ENCODE data around the gene TSPAN32.

The TSPAN32 gene

GRCh38 chr11:2310786-2311352, 9.1 kb downstream of the TSPAN32 start:
- no peak overlapping the region for H3K9ac ChIP-seq
- no peaks in the 10 kb centered on the region for H3K79me2 ChIP-seq (ENCODE audit: insufficient read depth, low read depth)
- no peak overlapping the region for H3K4me3 ChIP-seq (IDR thresholded peaks at IDR 0.05; ENCODE audit: insufficient read depth, low read depth, low read length)
- peaks cover 30% of the 10 kb centered on the region; the same call in 1 of the 2 replicates for H3K27me3 ChIP-seq (ENCODE audit: insufficient read depth, low read depth)
- no peak overlapping the region for H3K4me2 ChIP-seq
- H3K4me1 ChIP-seq (ENCODE audit: low read depth, poor library complexity, severe bottlenecking) = peaks cover 4% of the 10 kb centered on the region
- TF ChIP-seq, protein P1, sequence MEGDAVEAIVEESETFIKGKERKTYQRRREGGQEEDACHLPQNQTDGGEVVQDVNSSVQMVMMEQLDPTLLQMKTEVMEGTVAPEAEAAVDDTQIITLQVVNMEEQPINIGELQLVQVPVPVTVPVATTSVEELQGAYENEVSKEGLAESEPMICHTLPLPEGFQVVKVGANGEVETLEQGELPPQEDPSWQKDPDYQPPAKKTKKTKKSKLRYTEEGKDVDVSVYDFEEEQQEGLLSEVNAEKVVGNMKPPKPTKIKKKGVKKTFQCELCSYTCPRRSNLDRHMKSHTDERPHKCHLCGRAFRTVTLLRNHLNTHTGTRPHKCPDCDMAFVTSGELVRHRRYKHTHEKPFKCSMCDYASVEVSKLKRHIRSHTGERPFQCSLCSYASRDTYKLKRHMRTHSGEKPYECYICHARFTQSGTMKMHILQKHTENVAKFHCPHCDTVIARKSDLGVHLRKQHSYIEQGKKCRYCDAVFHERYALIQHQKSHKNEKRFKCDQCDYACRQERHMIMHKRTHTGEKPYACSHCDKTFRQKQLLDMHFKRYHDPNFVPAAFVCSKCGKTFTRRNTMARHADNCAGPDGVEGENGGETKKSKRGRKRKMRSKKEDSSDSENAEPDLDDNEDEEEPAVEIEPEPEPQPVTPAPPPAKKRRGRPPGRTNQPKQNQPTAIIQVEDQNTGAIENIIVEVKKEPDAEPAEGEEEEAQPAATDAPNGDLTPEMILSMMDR (conservative IDR thresholded peaks at IDR 0.05; ENCODE audit: low read depth, low read length) = no peak
- H2AFZ ChIP-seq (ENCODE audit: low read depth) = no peak overlapping the region
- no peak overlapping the region for H3K27ac ChIP-seq
- no peaks in the 10 kb centered on the region for H4K20me1 ChIP-seq (ENCODE audit: insufficient read depth)
- no peaks in the 10 kb centered on the region for H3K36me3 ChIP-seq (ENCODE audit: insufficient read depth)

DNA sequence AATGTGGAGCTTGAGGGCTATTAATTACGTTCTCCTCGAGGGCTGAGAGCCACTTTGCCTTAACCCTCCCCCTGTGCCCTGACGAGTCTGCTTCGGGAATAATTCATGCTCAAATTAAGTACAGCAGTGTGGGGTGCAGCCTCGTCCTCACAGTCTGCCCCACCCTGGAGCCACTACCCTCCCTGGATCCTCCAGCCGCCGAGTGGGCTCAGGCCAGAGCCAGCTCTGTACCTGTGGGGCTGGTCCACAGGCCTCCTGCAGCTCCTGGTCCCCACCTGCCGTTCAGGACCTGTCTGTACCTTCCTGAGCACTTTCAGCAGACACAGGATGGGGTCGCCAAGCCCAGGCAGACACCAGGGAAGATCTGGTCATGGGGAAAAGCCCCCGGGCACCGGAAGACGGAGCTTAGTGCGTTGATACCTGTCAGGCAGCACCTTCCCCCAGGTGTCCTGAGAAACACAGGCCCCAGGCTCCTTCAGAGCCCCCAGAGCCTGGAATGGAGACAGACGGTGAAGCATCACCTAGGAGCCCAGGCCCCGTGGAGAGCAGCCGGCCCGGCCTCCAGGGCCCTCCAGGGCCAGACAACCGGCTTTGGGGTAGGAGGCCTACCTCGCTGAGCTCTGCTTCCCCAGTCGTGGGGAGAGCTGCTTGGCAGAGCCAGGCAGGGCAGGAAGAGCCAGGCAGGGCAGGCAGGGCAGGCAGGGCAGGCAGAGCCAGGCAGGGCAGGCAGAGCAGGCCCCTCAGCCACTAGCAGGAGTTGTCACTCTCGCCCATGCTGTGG, 9.7 kb downstream of the TSPAN32 start:
- H3K27me3 ChIP-seq (ENCODE audit: insufficient read depth, low read depth) = peaks cover 33% of the 10 kb centered on the region; the same call in 1 of the 2 replicates
- H3K27ac ChIP-seq = no peak overlapping the region
- H3K4me1 ChIP-seq (ENCODE audit: low read depth, poor library complexity, severe bottlenecking) = no peaks in the 10 kb centered on the region
- no peaks in the 10 kb centered on the region for H3K36me3 ChIP-seq (ENCODE audit: insufficient read depth)
- H4K20me1 ChIP-seq (ENCODE audit: insufficient read depth) = no peaks in the 10 kb centered on the region
- H3K9ac ChIP-seq = no peak overlapping the region
- no peaks in the 10 kb centered on the region for H3K79me2 ChIP-seq (ENCODE audit: insufficient read depth, low read depth)
- no peak overlapping the region for H3K4me2 ChIP-seq
- TF ChIP-seq, protein P1 (conservative IDR thresholded peaks at IDR 0.05; ENCODE audit: low read depth, low read length) = no peak
- no peak overlapping the region for H3K4me3 ChIP-seq (IDR thresholded peaks at IDR 0.05; ENCODE audit: insufficient read depth, low read depth, low read length)
- H2AFZ ChIP-seq (ENCODE audit: low read depth) = no peak overlapping the region

DNA sequence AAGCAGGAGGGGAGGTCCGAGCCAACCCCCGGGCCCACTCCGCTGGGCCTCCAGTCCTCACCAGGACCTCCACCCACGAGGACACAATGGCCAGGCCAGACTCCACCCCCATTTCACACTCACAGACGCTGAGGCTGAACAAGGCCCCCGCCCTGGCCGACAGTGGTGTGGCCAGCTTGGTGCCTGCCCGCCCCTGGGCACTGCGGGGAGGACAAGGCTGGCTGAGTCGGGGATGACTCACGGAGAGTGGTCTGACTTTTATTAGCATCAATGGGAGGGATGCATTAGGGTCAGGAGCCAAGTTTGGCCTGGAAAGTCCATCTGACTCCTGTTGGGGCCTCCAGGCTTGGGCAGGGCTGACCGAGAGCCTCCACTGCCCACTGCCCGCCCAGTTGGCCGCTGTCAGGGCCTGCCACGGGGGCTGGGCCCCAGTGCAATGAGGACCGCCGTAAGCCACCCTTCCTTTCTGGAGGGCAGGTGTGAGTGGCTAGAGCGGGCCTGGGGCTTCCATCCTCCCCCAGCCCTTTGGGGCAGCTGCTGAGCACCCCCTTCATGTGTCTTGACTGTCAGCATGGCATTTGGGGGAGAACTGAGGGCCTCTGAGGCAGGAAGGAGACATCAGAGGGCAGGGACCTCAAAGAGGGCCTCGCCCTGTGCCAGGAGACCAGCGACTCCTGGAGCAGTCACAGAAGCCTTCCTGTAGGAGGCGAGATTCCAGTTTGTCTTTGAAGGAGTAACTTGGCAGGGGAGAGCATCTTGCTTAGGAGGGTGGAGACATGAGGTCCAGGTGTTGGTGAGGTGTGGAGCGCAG, 10.6 kb downstream of the TSPAN32 start:
- Histone ChIP-seq H3K9ac (no peak overlapping the region), H3K4me2 (no peak overlapping the region)

More for the DNA sequence above, 10.6 kb downstream of the TSPAN32 start:
- Histone ChIP-seq H3K4me1 (ENCODE audit: low read depth, poor library complexity, severe bottlenecking) (no peaks in the 10 kb centered on the region), H3K79me2 (ENCODE audit: insufficient read depth, low read depth) (no peaks in the 10 kb centered on the region), H3K27ac (no peak overlapping the region), H3K4me3 (IDR thresholded peaks at IDR 0.05; ENCODE audit: insufficient read depth, low read depth, low read length) (no peak overlapping the region), H3K27me3 (ENCODE audit: insufficient read depth, low read depth) (peaks cover 38% of the 10 kb centered on the region), H2AFZ (ENCODE audit: low read depth) (no peak overlapping the region), H4K20me1 (ENCODE audit: insufficient read depth) (no peaks in the 10 kb centered on the region), H3K36me3 (ENCODE audit: insufficient read depth) (no peaks in the 10 kb centered on the region)
- TF ChIP-seq, protein P1 (conservative IDR thresholded peaks at IDR 0.05; ENCODE audit: low read depth, low read length) = no peak

Measured in KMS-11 (cell line).